Smooth muscle cell (in vitro differentiated cells): ENCODE data around the gene AMMECR1. TPM values are rescaled to one million over a fixed set of nuclear protein-coding genes. Genes with fewer than 3 reads are reported as not detected.

Source experiments
- DNase-seq: peaks from one replicate; lab custom pipeline; 2025; ENCODE audit not compliant: unreplicated experiment; lab: John Stamatoyannopoulos, UW
- H2AFZ ChIP-seq: fragments of 200-600 bp; sonication (generic); 2 replicates; pipeline ENCODE4 v1.6.0; 2016; ENCODE audit warnings: antibody characterized with exemption, low read depth, mild to moderate bottlenecking
- H3F3A ChIP-seq: fragments of 200-600 bp; sonication (generic); 2 replicates; pipeline ENCODE4 v1.6.0; 2017; ENCODE audit warnings: antibody characterized with exemption, low read depth
- H3K27ac ChIP-seq: fragments of 200-600 bp; sonication (generic); 2 replicates; pipeline ENCODE4 v1.5.1; 2016; ENCODE audit warnings: low read depth, mild to moderate bottlenecking
- H3K27me3 ChIP-seq: fragments of 200-600 bp; sonication (generic); 2 replicates; pipeline ENCODE4 v1.6.1; 2016; ENCODE audit warnings: low read depth, mild to moderate bottlenecking
- H3K36me3 ChIP-seq: fragments of 200-600 bp; sonication (generic); 2 replicates; pipeline ENCODE4 v1.5.1; 2016; ENCODE audit warnings: low read depth
- H3K4me1 ChIP-seq: fragments of 200-600 bp; sonication (generic); 2 replicates; pipeline ENCODE4 v1.5.1; 2016; ENCODE audit warnings: low read depth
- H3K4me2 ChIP-seq: fragments of 200-600 bp; sonication (generic); 2 replicates; pipeline ENCODE4 v1.6.0; 2016; ENCODE audit warnings: mild to moderate bottlenecking
- H3K4me3 ChIP-seq: fragments of 200-600 bp; sonication (generic); 2 replicates; pipeline ENCODE4 v1.5.1; 2016; ENCODE audit warnings: mild to moderate bottlenecking
- H3K79me2 ChIP-seq: fragments of 200-600 bp; sonication (generic); 2 replicates; pipeline ENCODE4 v1.6.0; 2016; ENCODE audit warnings: low read depth, mild to moderate bottlenecking
- H3K9ac ChIP-seq: fragments of 200-600 bp; sonication (generic); 2 replicates; pipeline ENCODE4 v1.6.0; 2016; ENCODE audit warnings: low read depth
- H3K9me3 ChIP-seq: fragments of 200-600 bp; sonication (generic); replicated peaks from 2 replicates; pipeline ENCODE4 v1.5.1; 2016; ENCODE audit warnings: low read depth
- H4K20me1 ChIP-seq: fragments of 200-600 bp; sonication (generic); 2 replicates; pipeline ENCODE4 v1.6.0; 2016; ENCODE audit warnings: low read depth
- WGBS: methylation state at CpG from one replicate; pipeline ENCODE4 v1.1.7; 2016; ENCODE audit warnings: low lambda C conversion rate; 5-methylcytosine and 5-hydroxymethylcytosine counted together
- polyA plus RNA-seq: library from polyadenylated mRNA; unstranded; fragments of >200 nt; fragmentation: Nextera tagmentation; extraction: Ambion mirVana; gene quantifications from 2 replicates; pipeline ENCODE4 v1.2.1, GENCODE V29; 2016
- total RNA-seq: library from RNA; depleted of rRNA; stranded (reverse); fragments of >200 nt; gene quantifications from 2 replicates; pipeline ENCODE4 v1.2.3, GENCODE V29; 2014
- TF ChIP-seq, protein P1 (sequence below): fragments of 200-600 bp; sonication (generic); IDR thresholded peaks from 2 replicates; pipeline ENCODE4 v1.5.1; 2017; ENCODE audit warnings: borderline replicate concordance, mild to moderate bottlenecking, antibody characterized with exemption; ENCODE audit not compliant: insufficient read depth, poor library complexity, severe bottlenecking

The AMMECR1 gene
- total and polyA plus RNA-seq, 2 experiments from 2014 or later: 5.5 to 19.6 TPM

- Histone ChIP-seq H4K20me1 (peaks cover 19% of the 10 kb centered on the region), H3K27ac (peak overlapping the region; percentile 3), H3K4me1 (peaks cover 14% of the 10 kb centered on the region), H3F3A (no peaks in the 10 kb centered on the region), H3K4me3 (peak overlapping the region; percentile 74), H3K27me3 (no peaks in the 10 kb centered on the region), H2AFZ (no peak overlapping the region), H3K36me3 (no peaks in the 10 kb centered on the region), H3K4me2 (peak overlapping the region; percentile 88), H3K9ac (peak overlapping the region; percentile 75), H3K9me3 (no peaks in the 10 kb centered on the region), H3K79me2 (peaks cover 47% of the 10 kb centered on the region)
- DNase-seq: no peak
- 42% methylated on average over 12 of the region's 12 CpGs for WGBS
- TF ChIP-seq, protein P1, sequence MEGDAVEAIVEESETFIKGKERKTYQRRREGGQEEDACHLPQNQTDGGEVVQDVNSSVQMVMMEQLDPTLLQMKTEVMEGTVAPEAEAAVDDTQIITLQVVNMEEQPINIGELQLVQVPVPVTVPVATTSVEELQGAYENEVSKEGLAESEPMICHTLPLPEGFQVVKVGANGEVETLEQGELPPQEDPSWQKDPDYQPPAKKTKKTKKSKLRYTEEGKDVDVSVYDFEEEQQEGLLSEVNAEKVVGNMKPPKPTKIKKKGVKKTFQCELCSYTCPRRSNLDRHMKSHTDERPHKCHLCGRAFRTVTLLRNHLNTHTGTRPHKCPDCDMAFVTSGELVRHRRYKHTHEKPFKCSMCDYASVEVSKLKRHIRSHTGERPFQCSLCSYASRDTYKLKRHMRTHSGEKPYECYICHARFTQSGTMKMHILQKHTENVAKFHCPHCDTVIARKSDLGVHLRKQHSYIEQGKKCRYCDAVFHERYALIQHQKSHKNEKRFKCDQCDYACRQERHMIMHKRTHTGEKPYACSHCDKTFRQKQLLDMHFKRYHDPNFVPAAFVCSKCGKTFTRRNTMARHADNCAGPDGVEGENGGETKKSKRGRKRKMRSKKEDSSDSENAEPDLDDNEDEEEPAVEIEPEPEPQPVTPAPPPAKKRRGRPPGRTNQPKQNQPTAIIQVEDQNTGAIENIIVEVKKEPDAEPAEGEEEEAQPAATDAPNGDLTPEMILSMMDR: no peak
Observed at GRCh38 chrX:110316351-110317060, 1.4 kb downstream of the AMMECR1 start.

- WGBS: 71% methylated on average over 1 of the region's 1 CpG
Observed at GRCh38 chrX:110315551-110315950, 2.3 kb downstream of the AMMECR1 start.

GRCh38 chrX:110311437-110312230, 6.3 kb downstream of the AMMECR1 start:
- Histone ChIP-seq H3K4me3 (no peak overlapping the region), H4K20me1 (peaks cover 19% of the 10 kb centered on the region), H3K4me1 (peaks cover 13% of the 10 kb centered on the region), H3K79me2 (peaks cover 70% of the 10 kb centered on the region), H2AFZ (no peak overlapping the region), H3K9me3 (no peaks in the 10 kb centered on the region), H3K36me3 (no peaks in the 10 kb centered on the region), H3K9ac (no peak overlapping the region), H3F3A (no peaks in the 10 kb centered on the region), H3K4me2 (peak overlapping the region; percentile 6), H3K27ac (peak overlapping the region; percentile 45), H3K27me3 (no peaks in the 10 kb centered on the region)
- TF ChIP-seq, protein P1: no peak
- WGBS: 84% methylated on average over 1 of the region's 1 CpG
- DNase-seq: no peak

More at GRCh38 chrX:110315551-110315950, 2.3 kb downstream of the AMMECR1 start:
- H3K4me2 ChIP-seq: peak overlapping the region; percentile 88
- peaks cover 19% of the 10 kb centered on the region for H4K20me1 ChIP-seq
- H2AFZ ChIP-seq: no peak overlapping the region
- H3K9ac ChIP-seq: peak overlapping the region; percentile 9
- TF ChIP-seq, protein P1: no peak
- peak overlapping the region; percentile 3 for H3K27ac ChIP-seq
- H3K4me3 ChIP-seq: peak overlapping the region; percentile 74
- no peaks in the 10 kb centered on the region for H3K36me3 ChIP-seq
- no peaks in the 10 kb centered on the region for H3F3A ChIP-seq
- H3K79me2 ChIP-seq: peaks cover 48% of the 10 kb centered on the region
- DNase-seq: no peak
- no peaks in the 10 kb centered on the region for H3K9me3 ChIP-seq
- no peaks in the 10 kb centered on the region for H3K27me3 ChIP-seq
- H3K4me1 ChIP-seq: peaks cover 14% of the 10 kb centered on the region
